WTC11 (cell line): Measurements from ENCODE around the gene SLC23A1. TPM values are rescaled to one million over a fixed set of nuclear protein-coding genes. Genes with fewer than 3 reads are reported as not detected.

Source experiments
- ATAC-seq: fragments of 200-7000 bp; cut with Tn5 transposase; 2 replicates; pipeline ENCODE4 v1.10.0; 2021; ENCODE audit warnings: mild to moderate bottlenecking, moderate library complexity
- CTCF ChIA-PET: fragments of 300-600 bp; sonication (Branson Sonifier 250); formaldehyde crosslinking; loops from one replicate; lab custom pipeline; 2021; ENCODE audit warnings: antibody characterized with exemption; lab: Charles Lee
- POLR2A ChIA-PET: fragments of 350-600 bp; sonication (Branson Sonifier 250); formaldehyde crosslinking; loops from one replicate; lab custom pipeline; 2021; ENCODE audit warnings: antibody characterized with exemption; lab: Charles Lee
- DNase-seq: peaks from one replicate; pipeline ENCODE4 v3.0.0; 2021; ENCODE audit warnings: low spot score
- H3K27ac Mint-ChIP-seq: 2 replicates; pipeline ENCODE4 v1.8.0; 2021; ENCODE audit warnings: mixed read lengths
- H3K27me3 Mint-ChIP-seq: 2 replicates; pipeline ENCODE4 v1.8.0; 2021; ENCODE audit warnings: low read depth, mild to moderate bottlenecking, moderate library complexity, mixed read lengths
- H3K36me3 Mint-ChIP-seq: 2 replicates; pipeline ENCODE4 v1.8.0; 2021; ENCODE audit warnings: mixed read lengths
- H3K4me1 Mint-ChIP-seq: 2 replicates; pipeline ENCODE4 v1.8.0; 2022; ENCODE audit warnings: mixed read lengths
- H3K4me3 Mint-ChIP-seq: 2 replicates; pipeline ENCODE4 v1.8.0; 2021; ENCODE audit warnings: mild to moderate bottlenecking, moderate library complexity, mixed read lengths
- H3K9me3 Mint-ChIP-seq: 2 replicates; pipeline ENCODE4 v1.8.0; 2021; ENCODE audit warnings: mixed read lengths
- ATF1 ChIP-seq: sonication (generic); formaldehyde crosslinking; IDR thresholded peaks from 2 replicates; pipeline ENCODE4 v1.8.1; 2023; ENCODE audit warnings: mild to moderate bottlenecking, moderate library complexity, missing genetic modification reagents
- CREB1 ChIP-seq: sonication (generic); formaldehyde crosslinking; IDR thresholded peaks from 2 replicates; pipeline ENCODE4 v1.8.0; 2023; ENCODE audit warnings: mild to moderate bottlenecking, missing genetic modification reagents
- CREM ChIP-seq: sonication (generic); formaldehyde crosslinking; IDR thresholded peaks from 2 replicates; pipeline ENCODE4 v1.8.1; 2022; ENCODE audit warnings: mild to moderate bottlenecking, missing genetic modification reagents, moderate library complexity
- E2F1 ChIP-seq: sonication (generic); formaldehyde crosslinking; IDR thresholded peaks from 2 replicates; pipeline ENCODE4 v1.8.0; 2022; ENCODE audit warnings: mild to moderate bottlenecking, missing genetic modification reagents
- E2F4 ChIP-seq: sonication (generic); formaldehyde crosslinking; IDR thresholded peaks from 2 replicates; pipeline ENCODE4 v1.8.1; 2022; ENCODE audit warnings: low read depth, mild to moderate bottlenecking, moderate library complexity, missing genetic modification reagents, borderline replicate concordance
- ETV6 ChIP-seq: sonication (generic); formaldehyde crosslinking; IDR thresholded peaks from 2 replicates; pipeline ENCODE4 v1.8.1; 2022; ENCODE audit warnings: mild to moderate bottlenecking, missing genetic modification reagents
- FOXK1 ChIP-seq: sonication (generic); formaldehyde crosslinking; IDR thresholded peaks from 2 replicates; pipeline ENCODE4 v1.8.0; 2022; ENCODE audit warnings: mild to moderate bottlenecking, moderate library complexity, missing genetic modification reagents
- FOXP1 ChIP-seq: sonication (generic); formaldehyde crosslinking; IDR thresholded peaks from 2 replicates; pipeline ENCODE4 v1.8.0; 2022; ENCODE audit warnings: missing genetic modification reagents, mild to moderate bottlenecking, moderate library complexity, borderline replicate concordance
- FOXP4 ChIP-seq: sonication (generic); formaldehyde crosslinking; IDR thresholded peaks from 2 replicates; pipeline ENCODE4 v1.8.0; 2022; ENCODE audit warnings: mild to moderate bottlenecking, missing genetic modification reagents
- GABPB1 ChIP-seq: sonication (generic); formaldehyde crosslinking; IDR thresholded peaks from 2 replicates; pipeline ENCODE4 v1.8.1; 2023; ENCODE audit warnings: mild to moderate bottlenecking, missing genetic modification reagents
- JAZF1 ChIP-seq: fragments of 250-450 bp; sonication (Bioruptor Pico); IDR thresholded peaks from 2 replicates; pipeline ENCODE4 v1.9.0; 2021; ENCODE audit warnings: moderate library complexity, mild to moderate bottlenecking, inconsistent platforms
- MAX ChIP-seq: sonication (generic); formaldehyde crosslinking; IDR thresholded peaks from 2 replicates; pipeline ENCODE4 v1.8.0; 2022; ENCODE audit warnings: mild to moderate bottlenecking, missing genetic modification reagents
- MYBL2 ChIP-seq: sonication (generic); formaldehyde crosslinking; IDR thresholded peaks from 2 replicates; pipeline ENCODE4 v1.8.1; 2023; ENCODE audit warnings: mild to moderate bottlenecking, moderate library complexity, missing genetic modification reagents
- NFATC4 ChIP-seq: fragments of 250-450 bp; sonication (Bioruptor Pico); IDR thresholded peaks from 2 replicates; pipeline ENCODE4 v1.9.0; 2021; ENCODE audit warnings: mild to moderate bottlenecking
- NFE2L1 ChIP-seq: sonication (generic); formaldehyde crosslinking; IDR thresholded peaks from 2 replicates; pipeline ENCODE4 v1.8.1; 2023; ENCODE audit warnings: missing genetic modification reagents
- NR2C2 ChIP-seq: sonication (generic); formaldehyde crosslinking; IDR thresholded peaks from 2 replicates; pipeline ENCODE4 v1.8.0; 2022; ENCODE audit warnings: mild to moderate bottlenecking, missing genetic modification reagents
- PRRX2 ChIP-seq: fragments of 250-450 bp; sonication (Bioruptor Pico); IDR thresholded peaks from 2 replicates; pipeline ENCODE4 v1.8.0; 2021; ENCODE audit warnings: mild to moderate bottlenecking
- SP1 ChIP-seq: sonication (generic); formaldehyde crosslinking; conservative IDR thresholded peaks from 2 replicates; pipeline ENCODE4 v1.8.1; 2022; ENCODE audit warnings: missing genetic modification reagents
- TEAD1 ChIP-seq: sonication (generic); formaldehyde crosslinking; IDR thresholded peaks from 2 replicates; pipeline ENCODE4 v1.8.0; 2022; ENCODE audit warnings: mild to moderate bottlenecking, missing genetic modification reagents
- TEAD4 ChIP-seq: sonication (generic); formaldehyde crosslinking; IDR thresholded peaks from 2 replicates; pipeline ENCODE4 v1.8.0; 2022; ENCODE audit warnings: mild to moderate bottlenecking, missing genetic modification reagents
- TP53 ChIP-seq: sonication (generic); formaldehyde crosslinking; IDR thresholded peaks from 2 replicates; pipeline ENCODE4 v1.8.1; 2023; ENCODE audit warnings: mild to moderate bottlenecking, missing genetic modification reagents
- USF1 ChIP-seq: sonication (generic); formaldehyde crosslinking; IDR thresholded peaks from 2 replicates; pipeline ENCODE4 v1.8.0; 2022; ENCODE audit warnings: mild to moderate bottlenecking, missing genetic modification reagents
- USF2 ChIP-seq: sonication (generic); formaldehyde crosslinking; IDR thresholded peaks from 2 replicates; pipeline ENCODE4 v1.8.1; 2023; ENCODE audit warnings: mild to moderate bottlenecking, missing genetic modification reagents, moderate library complexity
- ZBTB43 ChIP-seq: sonication (generic); formaldehyde crosslinking; IDR thresholded peaks from 2 replicates; pipeline ENCODE4 v1.8.1; 2023; ENCODE audit warnings: mild to moderate bottlenecking, missing genetic modification reagents
- ZNF219 ChIP-seq: sonication (generic); formaldehyde crosslinking; IDR thresholded peaks from 2 replicates; pipeline ENCODE4 v1.8.0; 2023; ENCODE audit warnings: missing genetic modification reagents, mild to moderate bottlenecking, borderline replicate concordance
- ZNF232 ChIP-seq: sonication (generic); formaldehyde crosslinking; IDR thresholded peaks from 2 replicates; pipeline ENCODE4 v1.8.0; 2022; ENCODE audit warnings: mild to moderate bottlenecking, missing genetic modification reagents
- ZNF416 ChIP-seq: fragments of 250-450 bp; sonication (Bioruptor Pico); IDR thresholded peaks from 2 replicates; pipeline ENCODE4 v1.9.0; 2021; ENCODE audit warnings: mild to moderate bottlenecking, inconsistent platforms
- ZNF423 ChIP-seq: fragments of 250-450 bp; sonication (Bioruptor Pico); IDR thresholded peaks from 2 replicates; pipeline ENCODE4 v2.1.2; 2022; ENCODE audit warnings: mild to moderate bottlenecking, moderate library complexity
- total RNA-seq: library from RNA; stranded (reverse); gene quantifications from 3 replicates; pipeline ENCODE4 v1.2.3, GENCODE V29; 2021

SLC23A1 gene
- total RNA-seq, 1 experiment from 2014 or later: not detected

GRCh38 chr5:139342423-139342723 lies 40.7 kb downstream of the SLC23A1 start:
- H3K36me3 Mint-ChIP-seq: peaks cover 35% of the 10 kb centered on the region
- no peak for ATAC-seq

GRCh38 chr5:139341689-139342422 lies 41.2 kb downstream of the SLC23A1 start, which contains the start of gene PAIP2:
PAIP2 (plus strand) TSS chr5:139341854; CDS start chr5:139363785, 21,931 bp downstream.
- Mint-ChIP-seq H3K4me1 (peaks cover 26% of the 10 kb centered on the region), H3K36me3 (peaks cover 31% of the 10 kb centered on the region), H3K27ac (peak within 1 kb of the TSS; percentile 99), H3K9me3 (peaks cover 8% of the 10 kb centered on the region), H3K4me3 (peak within 1 kb of the TSS; percentile 97), H3K27me3 (no peaks in the 10 kb centered on the region)
- ATAC-seq (peak; percentile 88), DNase-seq (peak; percentile 99)
- POLR2A ChIA-PET: interaction anchor here (0.6 to 1.8 kb wide), 25 partner anchors 8 to 768 kb away, joined by 3 to 34 read pairs (median 4); partner anchors contain the start of genes DNAJC18, MATR3, SPATA24 and UBE2D2
- CTCF ChIA-PET: interaction anchor here (0.5 to 1.7 kb wide), 16 partner anchors 11 to 1256 kb away, joined by 3 to 19 read pairs (median 3); partner anchors contain the start of genes DNAJC18, MATR3, PROB1 and UBE2D2
- TF ChIP-seq TEAD1 (peak; percentile 79; the same call in 1 of the 2 replicates), FOXP1 (CRISPR knock-in tag) (peak; percentile 80; the same call in 1 of the 2 replicates), CREM (peak; percentile 85), ZNF416 (CRISPR knock-in tag) (no peak), NR2C2 (CRISPR knock-in tag) (no peak), ZNF219 (CRISPR knock-in tag) (0 out of 2 replicates have a peak, but pooled peaks have one; percentile 32), NFE2L1 (CRISPR knock-in tag) (peak; percentile 63; the same call in 1 of the 2 replicates), TEAD4 (CRISPR knock-in tag) (peak; percentile 74), ZNF232 (0 out of 2 replicates have a peak, but pooled peaks have one; percentile 52), CREB1 (CRISPR knock-in tag) (0 out of 2 replicates have a peak, but pooled peaks have one; percentile 52), ETV6 (peak; percentile 92), E2F1 (no peak), GABPB1 (CRISPR knock-in tag) (peak; percentile 68), SP1 (CRISPR knock-in tag) (peak; percentile 87; the same call in 1 of the 2 replicates), JAZF1 (no peak), ATF1 (CRISPR knock-in tag) (0 out of 2 replicates have a peak, but pooled peaks have one; percentile 65), MAX (peak; percentile 85), MYBL2 (peak; percentile 76; the same call in 1 of the 2 replicates), PRRX2 (CRISPR knock-in tag) (0 out of 2 replicates have a peak, but pooled peaks have one; percentile 79), ZBTB43 (CRISPR knock-in tag) (0 out of 2 replicates have a peak, but pooled peaks have one; percentile 21), FOXK1 (CRISPR knock-in tag) (peak; percentile 92), TP53 (CRISPR knock-in tag) (peak; percentile 55; the same call in 1 of the 2 replicates), FOXP4 (CRISPR knock-in tag) (0 out of 2 replicates have a peak, but pooled peaks have one; percentile 49), USF1 (CRISPR knock-in tag) (peak; percentile 83), E2F4 (CRISPR knock-in tag) (0 out of 2 replicates have a peak, but pooled peaks have one; percentile 37), USF2 (peak; percentile 80)

More at GRCh38 chr5:139342423-139342723, 40.7 kb downstream of the SLC23A1 start:
- Mint-ChIP-seq H3K27me3 (no peaks in the 10 kb centered on the region), H3K4me3 (peak overlapping the region; percentile 97), H3K9me3 (peaks cover 8% of the 10 kb centered on the region), H3K4me1 (peaks cover 26% of the 10 kb centered on the region), H3K27ac (peak overlapping the region; percentile 99)
- POLR2A ChIA-PET: interaction anchor here (0.6 to 1.8 kb wide), 21 partner anchors 10 to 415 kb away, joined by 3 to 34 read pairs (median 4); partner anchors contain the start of genes DNAJC18, MATR3, SPATA24 and UBE2D2
- no peak for TF ChIP-seq ZNF423
- 0 out of 2 replicates have a peak, but pooled peaks have one; percentile 12 for TF ChIP-seq NFATC4
- no peak for DNase-seq
- CTCF ChIA-PET: interaction anchor here (0.5 to 1.7 kb wide), 11 partner anchors 11 to 219 kb away, joined by 3 to 19 read pairs (median 4); partner anchors contain the start of genes DNAJC18, MATR3, PROB1 and UBE2D2
